ENCODE data around the gene BTBD9. TPM values are rescaled to one million over a fixed set of nuclear protein-coding genes. Genes with fewer than 3 reads are reported as not detected.

The BTBD9 gene
- total RNA-seq, 1 experiment from 2014 or later, result 10.8 TPM

DNA sequence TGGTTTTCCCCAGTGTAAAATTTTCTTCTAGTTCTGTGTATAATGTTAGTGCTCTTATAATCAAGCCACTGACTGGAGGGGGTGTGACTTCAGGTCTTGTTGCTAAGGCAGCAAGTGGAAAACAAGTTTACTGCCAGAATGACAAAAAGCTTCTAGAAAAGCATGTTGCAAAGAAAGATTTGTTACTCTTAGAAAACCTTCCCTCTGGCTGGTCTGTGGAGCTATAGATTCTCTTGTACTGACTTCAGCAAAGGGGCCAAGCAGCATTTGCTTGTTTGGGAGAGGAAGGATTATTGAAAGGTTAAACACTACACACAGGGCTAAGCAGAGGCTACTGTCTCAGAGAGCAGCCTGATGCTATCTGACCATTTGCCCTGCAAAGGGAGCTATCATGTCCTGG lies 288.8 kb downstream of the BTBD9 start:
- peak overlapping the region; percentile 8 for H3K4me2 ChIP-seq
- no peaks in the 10 kb centered on the region for H3F3A ChIP-seq (ENCODE audit: insufficient read depth, low read depth)
- H3K27ac ChIP-seq, result no peak overlapping the region
- H3K79me2 ChIP-seq (ENCODE audit: low read depth), result no peaks in the 10 kb centered on the region
- H2AFZ ChIP-seq, result no peak overlapping the region
- POLR2A ChIA-PET (ENCODE audit: unreplicated experiment), result no interaction called here
- intact Hi-C loops (cut with micrococcal nuclease; ENCODE audit: unreplicated experiment), result no loop called here
- H3K27me3 ChIP-seq (ENCODE audit: insufficient read depth, low read depth), result no peaks in the 10 kb centered on the region
- CTCF ChIA-PET, result no interaction called here
- no peaks in the 10 kb centered on the region for H3K36me3 ChIP-seq (ENCODE audit: low read depth)
- H3K4me1 ChIP-seq (replicated peaks; ENCODE audit: insufficient read depth), result peaks cover 19% of the 10 kb centered on the region
- no peak for TF ChIP-seq EZH2 (IDR thresholded peaks at IDR 0.05; ENCODE audit: low read depth)
- no peak for TF ChIP-seq CTCF (conservative IDR thresholded peaks at IDR 0.05)
- BruUV-seq (replicated peaks), result no TSS peak
- H3K9me2 ChIP-seq (ENCODE audit: insufficient read depth), result no peaks in the 10 kb centered on the region
- no peaks in the 10 kb centered on the region for H3K9me3 ChIP-seq (ENCODE audit: insufficient read depth, low read depth)
- H3K4me3 ChIP-seq, result no peak overlapping the region
- DNase-seq, result no peak
- H4K20me1 ChIP-seq (ENCODE audit: insufficient read depth), result no peaks in the 10 kb centered on the region

- Histone ChIP-seq H3K9me2 (ENCODE audit: insufficient read depth) (no peaks in the 10 kb centered on the region), H2AFZ (no peak overlapping the region), H3K36me3 (ENCODE audit: low read depth) (no peaks in the 10 kb centered on the region), H3K79me2 (ENCODE audit: low read depth) (no peaks in the 10 kb centered on the region), H3K4me2 (peak overlapping the region; percentile 8), H4K20me1 (ENCODE audit: insufficient read depth) (no peaks in the 10 kb centered on the region), H3K27me3 (ENCODE audit: insufficient read depth, low read depth) (no peaks in the 10 kb centered on the region), H3K4me1 (replicated peaks; ENCODE audit: insufficient read depth) (peaks cover 19% of the 10 kb centered on the region), H3K4me3 (no peak overlapping the region), H3F3A (ENCODE audit: insufficient read depth, low read depth) (no peaks in the 10 kb centered on the region), H3K27ac (no peak overlapping the region), H3K9me3 (ENCODE audit: insufficient read depth, low read depth) (no peaks in the 10 kb centered on the region)
- intact Hi-C loops (cut with micrococcal nuclease; ENCODE audit: unreplicated experiment), result no loop called here
- no peak for TF ChIP-seq EZH2 (IDR thresholded peaks at IDR 0.05; ENCODE audit: low read depth)
- TF ChIP-seq CTCF (conservative IDR thresholded peaks at IDR 0.05), result no peak
- peak in 1 of 2 experiments; percentile 73 for DNase-seq
- CTCF ChIA-PET, result no interaction called here
- POLR2A ChIA-PET (ENCODE audit: unreplicated experiment), result no interaction called here
- no TSS peak for BruUV-seq (replicated peaks)
Measured at GRCh38 chr6:38350220-38350619, 289.5 kb downstream of the BTBD9 start.

- ChIA-PET POLR2A (ENCODE audit: unreplicated experiment) (no interaction called here), CTCF (no interaction called here)
- intact Hi-C loops (cut with micrococcal nuclease; ENCODE audit: unreplicated experiment), result no loop called here
- no peaks in the 10 kb centered on the region for H3K79me2 ChIP-seq (ENCODE audit: low read depth)
- H3K4me1 ChIP-seq (replicated peaks; ENCODE audit: insufficient read depth), result peaks cover 19% of the 10 kb centered on the region
- no peak for DNase-seq
- H3K9me2 ChIP-seq (ENCODE audit: insufficient read depth), result no peaks in the 10 kb centered on the region
- H2AFZ ChIP-seq, result no peak overlapping the region
- no peaks in the 10 kb centered on the region for H3K9me3 ChIP-seq (ENCODE audit: insufficient read depth, low read depth)
- peak overlapping the region; percentile 8 for H3K4me2 ChIP-seq
- no peak overlapping the region for H3K27ac ChIP-seq
- H4K20me1 ChIP-seq (ENCODE audit: insufficient read depth), result no peaks in the 10 kb centered on the region
- no TSS peak for BruUV-seq (replicated peaks)
- no peaks in the 10 kb centered on the region for H3F3A ChIP-seq (ENCODE audit: insufficient read depth, low read depth)
- no peak for TF ChIP-seq CTCF (conservative IDR thresholded peaks at IDR 0.05)
- TF ChIP-seq EZH2 (IDR thresholded peaks at IDR 0.05; ENCODE audit: low read depth), result no peak
- no peaks in the 10 kb centered on the region for H3K36me3 ChIP-seq (ENCODE audit: low read depth)
- no peak overlapping the region for H3K4me3 ChIP-seq
- H3K27me3 ChIP-seq (ENCODE audit: insufficient read depth, low read depth), result no peaks in the 10 kb centered on the region
Measured at GRCh38 chr6:38349795-38350194, 289.9 kb downstream of the BTBD9 start.

Measured in PC-9 (cell line).